GM12878 (cell line): ENCODE measurements around the gene KRTAP10-3. TPM values are rescaled to one million over a fixed set of nuclear protein-coding genes. Genes with fewer than 3 reads are reported as not detected.

Experiments
- ATAC-seq: fragments of 200-7000 bp; cut with Tn5 transposase; 3 replicates; pipeline ENCODE4 v1.9.1; 2020; ENCODE audit warnings: mild to moderate bottlenecking, moderate library complexity
- BruUV-seq: library from RNA; stranded (reverse); fragments of 400-500 nt; replicated peaks from 2 replicates; lab custom pipeline; 2021; lab: Mats Ljungman, UMichigan
- CTCF ChIA-PET: fragments of 300-600 bp; sonication (Branson Sonifier 250); formaldehyde crosslinking; extraction: SDS; loops from one replicate; lab custom pipeline; 2021; ENCODE audit warnings: inconsistent platforms; lab: Yijun Ruan, JAX
- POLR2A ChIA-PET: fragments of 350-600 bp; formaldehyde crosslinking; extraction: SDS; loops from one replicate; lab custom pipeline; 2021; ENCODE audit warnings: inconsistent platforms; lab: Charles Lee
- RAD21 ChIA-PET: fragments of 300-600 bp; sonication (Branson Sonifier 250); formaldehyde crosslinking; loops from one replicate; lab custom pipeline; 2023; ENCODE audit warnings: antibody characterized with exemption; ENCODE audit not compliant: unreplicated experiment; lab: Charles Lee
- SMC1A ChIA-PET: fragments of 300-600 bp; sonication (Branson Sonifier 250); formaldehyde crosslinking; loops from one replicate; lab custom pipeline; 2023; ENCODE audit not compliant: unreplicated experiment, uncharacterized antibody; lab: Charles Lee
- DNase-seq: peaks from one replicate; pipeline ENCODE4 v3.0.0-alpha.2; 2011; ENCODE audit warnings: low read depth, low spot score
- FAIRE-seq: peaks from 3 replicates; lab custom pipeline; 2011; peaks lifted over from hg19 to GRCh38; lab: Jason Lieb, UNC
- H2AFZ ChIP-seq: 2 replicates; pipeline ENCODE4 v1.6.0; 2011; ENCODE audit warnings: low read depth, low read length, control low read depth; ENCODE audit not compliant: control insufficient read depth
- H3K27ac ChIP-seq: 2 replicates; pipeline ENCODE4 v1.5.1; 2011; ENCODE audit warnings: control low read depth; ENCODE audit not compliant: control insufficient read depth, insufficient read depth
- H3K27me3 ChIP-seq, 2 experiments: replicated peaks in 1 of 2; 2 replicates each; pipeline versions ENCODE4 v1.6.0 to v1.6.1; 2011; ENCODE audit warnings: low read length in 1 of 2; ENCODE audit not compliant: control insufficient read depth in 2 of 2, insufficient read depth in 2 of 2
- H3K36me3 ChIP-seq, 2 experiments: 2 replicates each; pipeline ENCODE4 v1.5.1; 2011; ENCODE audit warnings: low read length in 1 of 2; ENCODE audit not compliant: control insufficient read depth in 2 of 2, insufficient read depth in 2 of 2
- H3K4me1 ChIP-seq: 2 replicates; pipeline ENCODE4 v1.6.1; 2011; ENCODE audit warnings: mild to moderate bottlenecking, low read length, moderate library complexity, mixed read lengths; ENCODE audit not compliant: control insufficient read depth, insufficient read depth
- H3K4me2 ChIP-seq: 2 replicates; pipeline ENCODE4 v1.6.0; 2011; ENCODE audit warnings: control low read depth; ENCODE audit not compliant: control insufficient read depth, insufficient read depth
- H3K4me3 ChIP-seq: fragments of 200-600 bp; sonication (generic); 2 replicates; pipeline ENCODE4 v1.5.1; 2016
- H3K79me2 ChIP-seq: 2 replicates; pipeline ENCODE4 v1.6.0; 2011; ENCODE audit warnings: low read length; ENCODE audit not compliant: control insufficient read depth, insufficient read depth
- H3K9ac ChIP-seq: 2 replicates; pipeline ENCODE4 v1.8.0; 2011; ENCODE audit warnings: low read length, control low read depth, mixed read lengths; ENCODE audit not compliant: control insufficient read depth, insufficient read depth
- H3K9me3 ChIP-seq: replicated peaks from 3 replicates; pipeline ENCODE4 v1.5.1; 2011; ENCODE audit warnings: mild to moderate bottlenecking, low read length; ENCODE audit not compliant: control insufficient read depth, insufficient read depth
- H4K20me1 ChIP-seq: 2 replicates; pipeline ENCODE4 v1.6.0; 2011; ENCODE audit not compliant: control insufficient read depth, insufficient read depth
- ATF7 ChIP-seq: fragments of 450-650 bp; IDR thresholded peaks from 2 replicates; pipeline ENCODE4 v1.6.1; 2016; ENCODE audit warnings: low read depth, mild to moderate bottlenecking
- EP300 ChIP-seq, 2 experiments: fragments of 150-350 bp in 1 of 2; IDR thresholded peaks; 2 replicates each; pipeline ENCODE4 v1.6.1; 2011 to 2012; ENCODE audit warnings: low read depth in 2 of 2, low read length in 2 of 2, borderline replicate concordance in 1 of 2, improper control_type of control experiment in 1 of 2, inconsistent platforms in 1 of 2; ENCODE audit not compliant: control insufficient read depth in 1 of 2
- IRF4 ChIP-seq: IDR thresholded peaks from 2 replicates; pipeline ENCODE4 v1.6.1; 2011; ENCODE audit warnings: low read depth, low read length
- NFIC ChIP-seq: IDR thresholded peaks from 2 replicates; pipeline ENCODE4 v1.6.1; 2012; ENCODE audit warnings: low read depth, mild to moderate bottlenecking, inconsistent platforms, low read length, moderate library complexity
- NFYA ChIP-seq: IDR thresholded peaks from 2 replicates; pipeline ENCODE4 v1.6.1; 2011; ENCODE audit warnings: low read depth, mild to moderate bottlenecking, low read length, improper control_type of control experiment, borderline replicate concordance
- NR2C1 ChIP-seq: fragments of 450-650 bp; IDR thresholded peaks from 2 replicates; pipeline ENCODE4 v1.6.1; 2017; ENCODE audit warnings: antibody characterized with exemption, mild to moderate bottlenecking, moderate library complexity
- PML ChIP-seq: IDR thresholded peaks from 2 replicates; pipeline ENCODE4 v1.6.1; 2012; ENCODE audit warnings: low read length, inconsistent platforms
- POU2F2 ChIP-seq: IDR thresholded peaks from 3 replicates; pipeline ENCODE4 v1.6.1; 2011; ENCODE audit warnings: low read depth, mild to moderate bottlenecking, low read length, borderline replicate concordance
- RAD51 ChIP-seq: fragments of 450-650 bp; IDR thresholded peaks from 2 replicates; pipeline ENCODE4 v1.6.1; 2016; ENCODE audit warnings: moderate library complexity, mild to moderate bottlenecking, inconsistent platforms
- SIN3A ChIP-seq: IDR thresholded peaks from 2 replicates; pipeline ENCODE4 v1.6.1; 2012; ENCODE audit warnings: low read depth, low read length, improper control_type of control experiment
- SMAD1 ChIP-seq: fragments of 450-650 bp; IDR thresholded peaks from 2 replicates; pipeline ENCODE4 v1.6.1; 2018; ENCODE audit warnings: mild to moderate bottlenecking, low read depth; ENCODE audit not compliant: partially characterized antibody
- WGBS: methylation state at CpG from one replicate; pipeline ENCODE4 v1.1.6; 2016; ENCODE audit warnings: low lambda C conversion rate; ENCODE audit not compliant: insufficient replicate concordance, insufficient coverage; ENCODE audit errors: missing lambda C conversion rate; 5-methylcytosine and 5-hydroxymethylcytosine counted together
- in situ Hi-C: fragments of 300-500 bp; cut with MboI; formaldehyde crosslinking; loops from 9 replicates; pipeline ENCODE4 v1.14.3; 2018; ENCODE audit warnings: mixed read lengths
- intact Hi-C: fragments of 100-400 bp; cut with micrococcal nuclease; formaldehyde crosslinking; loops from one replicate; pipeline ENCODE4 v1.14.2; 2022; ENCODE audit not compliant: unreplicated experiment
- polyA plus RNA-seq, 11 experiments: library from polyadenylated mRNA; depleted of rRNA in 4 of 11; unstranded in 6 of 11; stranded (reverse) in 5 of 11; fragments of >200 nt; fragmentation: Nextera tagmentation in 4 of 11; fragmentation: Illumina TruSeq in 1 of 11; extraction: Ambion mirVana in 4 of 11; extraction: Trizol in 1 of 11; gene quantifications; 1 replicate in 1 of 11; 2 replicates in 10 of 11; pipeline versions ENCODE4 v1.2.1 to v1.2.3, GENCODE V29; 2011 to 2016; ENCODE audit warnings: inconsistent platforms in 2 of 11, missing spikeins in 2 of 11, low read depth in 1 of 11
- total RNA-seq, 4 experiments: library from RNA; depleted of rRNA in 3 of 4; stranded (reverse); fragments of >200 nt in 3 of 4; fragmentation: Illumina TruSeq in 1 of 4; extraction: Trizol in 1 of 4; gene quantifications; 2 replicates each; pipeline versions ENCODE4 v1.2.1 to v1.2.3, GENCODE V29; 2013 to 2021
- TF ChIP-seq, protein P1 (sequence below): fragments of 450-650 bp; IDR thresholded peaks from 2 replicates; pipeline ENCODE4 v1.6.1; 2017; ENCODE audit warnings: borderline replicate concordance
- TF ChIP-seq, protein P2 (sequence below): IDR thresholded peaks from 2 replicates; pipeline ENCODE4 v1.6.1; 2012; ENCODE audit warnings: improper control_type of control experiment, low read depth, low read length; ENCODE audit not compliant: insufficient replicate concordance
- TF ChIP-seq, protein P3 (sequence below): fragments of 450-650 bp; IDR thresholded peaks from 2 replicates; pipeline ENCODE4 v1.6.1; 2016; ENCODE audit warnings: mild to moderate bottlenecking, moderate library complexity, borderline replicate concordance

KRTAP10-3 gene
- total and polyA plus RNA-seq, 10 of the 15 experiments (the other 5 are each of a cell fraction or from before 2014, with no cell fraction given): not detected

GRCh38 chr21:44529503-44530125 is 29.0 kb downstream of the KRTAP10-3 start:
- in situ Hi-C loops: no loop called here
- RAD21 ChIA-PET: no interaction called here
- Histone ChIP-seq H3K4me1 (no peaks in the 10 kb centered on the region), H2AFZ (no peak overlapping the region), H3K4me2 (no peak overlapping the region), H3K9ac (no peak overlapping the region), H3K79me2 (no peaks in the 10 kb centered on the region), H3K36me3 (no peaks in the 10 kb centered on the region), H3K27ac (no peak overlapping the region), H3K9me3 (no peaks in the 10 kb centered on the region; the same call in 2 of the 3 replicates), H3K27me3 (no peaks in the 10 kb centered on the region), H4K20me1 (no peaks in the 10 kb centered on the region), H3K4me3 (no peak overlapping the region)
- FAIRE-seq (no peak), DNase-seq (no peak), ATAC-seq (no peak)
- intact Hi-C loops: no loop called here
- 36% methylated on average over 23 of the region's 23 CpGs for WGBS
- POLR2A ChIA-PET: no interaction called here
- SMC1A ChIA-PET: no interaction called here
- CTCF ChIA-PET: no interaction called here
- no TSS peak for BruUV-seq
- TF ChIP-seq SMAD1 (no peak), SIN3A (no peak), NFYA (no peak), IRF4 (no peak), NR2C1 (no peak), NFIC (no peak), EP300 (IDR thresholded peaks at IDR 0.05; ENCODE audit: borderline replicate concordance in 1 of 2, control insufficient read depth in 1 of 2, low read depth in 2 of 2, low read length in 2 of 2) (no peak), PML (no peak), ATF7 (no peak), POU2F2 (no peak), RAD51 (no peak)
- TF ChIP-seq, protein P1, sequence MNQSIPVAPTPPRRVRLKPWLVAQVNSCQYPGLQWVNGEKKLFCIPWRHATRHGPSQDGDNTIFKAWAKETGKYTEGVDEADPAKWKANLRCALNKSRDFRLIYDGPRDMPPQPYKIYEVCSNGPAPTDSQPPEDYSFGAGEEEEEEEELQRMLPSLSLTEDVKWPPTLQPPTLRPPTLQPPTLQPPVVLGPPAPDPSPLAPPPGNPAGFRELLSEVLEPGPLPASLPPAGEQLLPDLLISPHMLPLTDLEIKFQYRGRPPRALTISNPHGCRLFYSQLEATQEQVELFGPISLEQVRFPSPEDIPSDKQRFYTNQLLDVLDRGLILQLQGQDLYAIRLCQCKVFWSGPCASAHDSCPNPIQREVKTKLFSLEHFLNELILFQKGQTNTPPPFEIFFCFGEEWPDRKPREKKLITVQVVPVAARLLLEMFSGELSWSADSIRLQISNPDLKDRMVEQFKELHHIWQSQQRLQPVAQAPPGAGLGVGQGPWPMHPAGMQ: no peak
- TF ChIP-seq, protein P2, sequence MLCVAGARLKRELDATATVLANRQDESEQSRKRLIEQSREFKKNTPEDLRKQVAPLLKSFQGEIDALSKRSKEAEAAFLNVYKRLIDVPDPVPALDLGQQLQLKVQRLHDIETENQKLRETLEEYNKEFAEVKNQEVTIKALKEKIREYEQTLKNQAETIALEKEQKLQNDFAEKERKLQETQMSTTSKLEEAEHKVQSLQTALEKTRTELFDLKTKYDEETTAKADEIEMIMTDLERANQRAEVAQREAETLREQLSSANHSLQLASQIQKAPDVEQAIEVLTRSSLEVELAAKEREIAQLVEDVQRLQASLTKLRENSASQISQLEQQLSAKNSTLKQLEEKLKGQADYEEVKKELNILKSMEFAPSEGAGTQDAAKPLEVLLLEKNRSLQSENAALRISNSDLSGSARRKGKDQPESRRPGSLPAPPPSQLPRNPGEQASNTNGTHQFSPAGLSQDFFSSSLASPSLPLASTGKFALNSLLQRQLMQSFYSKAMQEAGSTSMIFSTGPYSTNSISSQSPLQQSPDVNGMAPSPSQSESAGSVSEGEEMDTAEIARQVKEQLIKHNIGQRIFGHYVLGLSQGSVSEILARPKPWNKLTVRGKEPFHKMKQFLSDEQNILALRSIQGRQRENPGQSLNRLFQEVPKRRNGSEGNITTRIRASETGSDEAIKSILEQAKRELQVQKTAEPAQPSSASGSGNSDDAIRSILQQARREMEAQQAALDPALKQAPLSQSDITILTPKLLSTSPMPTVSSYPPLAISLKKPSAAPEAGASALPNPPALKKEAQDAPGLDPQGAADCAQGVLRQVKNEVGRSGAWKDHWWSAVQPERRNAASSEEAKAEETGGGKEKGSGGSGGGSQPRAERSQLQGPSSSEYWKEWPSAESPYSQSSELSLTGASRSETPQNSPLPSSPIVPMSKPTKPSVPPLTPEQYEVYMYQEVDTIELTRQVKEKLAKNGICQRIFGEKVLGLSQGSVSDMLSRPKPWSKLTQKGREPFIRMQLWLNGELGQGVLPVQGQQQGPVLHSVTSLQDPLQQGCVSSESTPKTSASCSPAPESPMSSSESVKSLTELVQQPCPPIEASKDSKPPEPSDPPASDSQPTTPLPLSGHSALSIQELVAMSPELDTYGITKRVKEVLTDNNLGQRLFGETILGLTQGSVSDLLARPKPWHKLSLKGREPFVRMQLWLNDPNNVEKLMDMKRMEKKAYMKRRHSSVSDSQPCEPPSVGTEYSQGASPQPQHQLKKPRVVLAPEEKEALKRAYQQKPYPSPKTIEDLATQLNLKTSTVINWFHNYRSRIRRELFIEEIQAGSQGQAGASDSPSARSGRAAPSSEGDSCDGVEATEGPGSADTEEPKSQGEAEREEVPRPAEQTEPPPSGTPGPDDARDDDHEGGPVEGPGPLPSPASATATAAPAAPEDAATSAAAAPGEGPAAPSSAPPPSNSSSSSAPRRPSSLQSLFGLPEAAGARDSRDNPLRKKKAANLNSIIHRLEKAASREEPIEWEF: no peak
- TF ChIP-seq, protein P3, sequence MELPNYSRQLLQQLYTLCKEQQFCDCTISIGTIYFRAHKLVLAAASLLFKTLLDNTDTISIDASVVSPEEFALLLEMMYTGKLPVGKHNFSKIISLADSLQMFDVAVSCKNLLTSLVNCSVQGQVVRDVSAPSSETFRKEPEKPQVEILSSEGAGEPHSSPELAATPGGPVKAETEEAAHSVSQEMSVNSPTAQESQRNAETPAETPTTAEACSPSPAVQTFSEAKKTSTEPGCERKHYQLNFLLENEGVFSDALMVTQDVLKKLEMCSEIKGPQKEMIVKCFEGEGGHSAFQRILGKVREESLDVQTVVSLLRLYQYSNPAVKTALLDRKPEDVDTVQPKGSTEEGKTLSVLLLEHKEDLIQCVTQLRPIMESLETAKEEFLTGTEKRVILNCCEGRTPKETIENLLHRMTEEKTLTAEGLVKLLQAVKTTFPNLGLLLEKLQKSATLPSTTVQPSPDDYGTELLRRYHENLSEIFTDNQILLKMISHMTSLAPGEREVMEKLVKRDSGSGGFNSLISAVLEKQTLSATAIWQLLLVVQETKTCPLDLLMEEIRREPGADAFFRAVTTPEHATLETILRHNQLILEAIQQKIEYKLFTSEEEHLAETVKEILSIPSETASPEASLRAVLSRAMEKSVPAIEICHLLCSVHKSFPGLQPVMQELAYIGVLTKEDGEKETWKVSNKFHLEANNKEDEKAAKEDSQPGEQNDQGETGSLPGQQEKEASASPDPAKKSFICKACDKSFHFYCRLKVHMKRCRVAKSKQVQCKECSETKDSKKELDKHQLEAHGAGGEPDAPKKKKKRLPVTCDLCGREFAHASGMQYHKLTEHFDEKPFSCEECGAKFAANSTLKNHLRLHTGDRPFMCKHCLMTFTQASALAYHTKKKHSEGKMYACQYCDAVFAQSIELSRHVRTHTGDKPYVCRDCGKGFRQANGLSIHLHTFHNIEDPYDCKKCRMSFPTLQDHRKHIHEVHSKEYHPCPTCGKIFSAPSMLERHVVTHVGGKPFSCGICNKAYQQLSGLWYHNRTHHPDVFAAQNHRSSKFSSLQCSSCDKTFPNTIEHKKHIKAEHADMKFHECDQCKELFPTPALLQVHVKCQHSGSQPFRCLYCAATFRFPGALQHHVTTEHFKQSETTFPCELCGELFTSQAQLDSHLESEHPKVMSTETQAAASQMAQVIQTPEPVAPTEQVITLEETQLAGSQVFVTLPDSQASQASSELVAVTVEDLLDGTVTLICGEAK: no peak
